HepG2 (cell line): ENCODE results near the gene MYO16. TPM values are rescaled to one million over a fixed set of nuclear protein-coding genes. Genes with fewer than 3 reads are reported as not detected.

ENCODE experiments used
- ATAC-seq: fragments of 200-7000 bp; cut with Tn5 transposase; 3 replicates; pipeline ENCODE4 v1.9.1; 2020; ENCODE audit warnings: mild to moderate bottlenecking, moderate library complexity
- BruUV-seq: library from RNA; stranded (reverse); fragments of 400-500 nt; replicated peaks from 2 replicates; lab custom pipeline; 2021; lab: Mats Ljungman, UMichigan
- CTCF ChIA-PET: fragments of 300-600 bp; formaldehyde crosslinking; extraction: SDS; loops from one replicate; lab custom pipeline; 2021; ENCODE audit warnings: low total read pairs, inconsistent platforms, low intra/inter-chr PET ratio; lab: Yijun Ruan, JAX
- POLR2A ChIA-PET: fragments of 350-600 bp; sonication (Branson Sonifier 250); formaldehyde crosslinking; loops from one replicate; lab custom pipeline; 2020; ENCODE audit warnings: antibody characterized with exemption, inconsistent platforms; lab: Yijun Ruan, JAX
- DNase-seq: peaks from one replicate; pipeline ENCODE4 v3.0.0-alpha.2; 2015; ENCODE audit warnings: low spot score
- FAIRE-seq: peaks from 3 replicates; lab custom pipeline; 2011; peaks lifted over from hg19 to GRCh38; lab: Jason Lieb, UNC
- H2AFZ ChIP-seq: one replicate; pipeline ENCODE4 v1.6.1; 2011; ENCODE audit warnings: low read length, inconsistent platforms
- H3K27ac ChIP-seq: fragments of 300-600 bp; 3 replicates; pipeline ENCODE4 v1.8.0; 2011; ENCODE audit warnings: mixed run types, mild to moderate bottlenecking, mixed read lengths, low read length, inconsistent platforms; ENCODE audit not compliant: insufficient read depth; ENCODE audit errors: extremely low read length
- H3K27me3 ChIP-seq, 2 experiments: fragments of 200-600 bp in 1 of 2; 2 replicates in 1 of 2; 3 replicates in 1 of 2; pipeline versions ENCODE4 v1.6.0 to v1.8.0; 2011; ENCODE audit warnings: low read length in 2 of 2, mild to moderate bottlenecking in 2 of 2, moderate library complexity in 2 of 2, inconsistent platforms in 1 of 2; ENCODE audit not compliant: insufficient read depth in 2 of 2, control insufficient read depth in 1 of 2
- H3K36me3 ChIP-seq, 2 experiments: fragments of 200-600 bp in 1 of 2; replicated peaks in 1 of 2; 2 replicates in 1 of 2; 3 replicates in 1 of 2; pipeline versions ENCODE4 v1.5.1 to v1.8.0; 2011; ENCODE audit warnings: low read length in 2 of 2, inconsistent platforms in 1 of 2; ENCODE audit not compliant: insufficient read depth in 2 of 2, control insufficient read depth in 1 of 2
- H3K4me1 ChIP-seq: 2 replicates; pipeline ENCODE4 v1.5.1; 2012; ENCODE audit warnings: low read length, inconsistent platforms; ENCODE audit not compliant: insufficient read depth
- H3K4me2 ChIP-seq: 2 replicates; pipeline ENCODE4 v1.6.0; 2011; ENCODE audit warnings: low read depth, low read length, inconsistent platforms
- H3K4me3 ChIP-seq, 3 experiments: fragments of 200-600 bp in 1 of 3; sonication (generic), shearing (Covaris generic) in 1 of 3; replicated peaks in 1 of 3; 2 replicates each; pipeline ENCODE4 v1.5.1; 2011 to 2016; ENCODE audit warnings: low read length in 3 of 3, inconsistent platforms in 2 of 3, low read depth in 2 of 3, mild to moderate bottlenecking in 2 of 3, control low read depth in 1 of 3, mixed read lengths in 1 of 3; ENCODE audit not compliant: insufficient read depth in 1 of 3
- H3K79me2 ChIP-seq: one replicate; pipeline ENCODE4 v1.6.1; 2011; ENCODE audit warnings: low read length, inconsistent platforms; ENCODE audit not compliant: insufficient read depth
- H3K9ac ChIP-seq: 2 replicates; pipeline ENCODE4 v1.6.0; 2011; ENCODE audit warnings: mild to moderate bottlenecking, low read depth, low read length, inconsistent platforms; ENCODE audit not compliant: insufficient read depth
- H3K9me3 ChIP-seq: 2 replicates; pipeline ENCODE4 v1.5.1; 2012; ENCODE audit warnings: mild to moderate bottlenecking, low read length
- H4K20me1 ChIP-seq: 2 replicates; pipeline ENCODE4 v1.6.0; 2011; ENCODE audit warnings: inconsistent platforms, mild to moderate bottlenecking, low read length, moderate library complexity; ENCODE audit not compliant: insufficient read depth
- KMT2B ChIP-seq: IDR thresholded peaks from 2 replicates; pipeline ENCODE4 v1.6.1; 2016; ENCODE audit warnings: missing genetic modification reagents, missing compliant biosample characterization
- MXI1 ChIP-seq: IDR thresholded peaks from 3 replicates; pipeline ENCODE4 v1.6.1; 2012; ENCODE audit warnings: low read depth, low read length, inconsistent platforms, borderline replicate concordance
- NR3C1 ChIP-seq: sonication (generic); formaldehyde crosslinking; IDR thresholded peaks from 2 replicates; pipeline ENCODE4 v1.4.0; 2020; ENCODE audit warnings: missing genetic modification reagents
- REL ChIP-seq: sonication (generic); formaldehyde crosslinking; conservative IDR thresholded peaks from 2 replicates; pipeline ENCODE4 v1.8.0; 2022; ENCODE audit warnings: mild to moderate bottlenecking, missing genetic modification reagents, moderate library complexity
- RORA ChIP-seq: sonication (generic); formaldehyde crosslinking; IDR thresholded peaks from 2 replicates; pipeline ENCODE4 v1.5.0; 2020; ENCODE audit warnings: mild to moderate bottlenecking, missing genetic modification reagents, moderate library complexity
- SNAPC4 ChIP-seq: sonication (generic); formaldehyde crosslinking; IDR thresholded peaks from 2 replicates; pipeline ENCODE4 v1.4.0; 2020; ENCODE audit warnings: mild to moderate bottlenecking, missing genetic modification reagents
- ZNF496 ChIP-seq: sonication (generic); formaldehyde crosslinking; IDR thresholded peaks from 2 replicates; pipeline ENCODE4 v1.8.1; 2023; ENCODE audit warnings: mild to moderate bottlenecking, moderate library complexity, missing genetic modification reagents; ENCODE audit not compliant: insufficient replicate concordance
- ZSCAN30 ChIP-seq: sonication (generic); formaldehyde crosslinking; IDR thresholded peaks from 2 replicates; pipeline ENCODE4 v1.5.0; 2020; ENCODE audit warnings: mild to moderate bottlenecking, missing genetic modification reagents
- WGBS: methylation state at CpG from one replicate; pipeline ENCODE4 v1.1.6; 2017; ENCODE audit warnings: low lambda C conversion rate; 5-methylcytosine and 5-hydroxymethylcytosine counted together
- in situ Hi-C: cut with HindIII; loops from 2 replicates; pipeline ENCODE4 v1.10.0; 2017; ENCODE audit warnings: low pct_unique_long_range_greater_than_20kb; ENCODE audit not compliant: extremely low pct_ligation_motif_present
- intact Hi-C: fragments of 100-400 bp; cut with micrococcal nuclease; formaldehyde crosslinking; loops from one replicate; pipeline ENCODE4 v1.10.0; 2022; ENCODE audit not compliant: unreplicated experiment
- polyA plus RNA-seq, 8 experiments: library from polyadenylated mRNA; depleted of rRNA in 3 of 8; stranded (reverse) in 7 of 8; unstranded in 1 of 8; fragments of >200 nt; fragmentation: Illumina TruSeq in 4 of 8; extraction: Trizol in 4 of 8; gene quantifications; 2 replicates each; pipeline versions ENCODE4 v1.2.1 to v1.2.3, GENCODE V29; 2011 to 2016; ENCODE audit warnings: low read depth in 4 of 8, missing spikeins in 1 of 8, mixed read lengths in 1 of 8; ENCODE audit not compliant: insufficient read depth in 1 of 8
- total RNA-seq, 5 experiments: library from RNA; depleted of rRNA; stranded (reverse); fragments of >200 nt; fragmentation: Illumina TruSeq; extraction: Trizol; gene quantifications; 2 replicates each; pipeline ENCODE4 v1.2.3, GENCODE V29; 2016; ENCODE audit warnings: low read depth in 1 of 5
- TF ChIP-seq, protein P1 (sequence below): sonication (generic); formaldehyde crosslinking; IDR thresholded peaks from 2 replicates; pipeline ENCODE4 v1.4.0; 2020; ENCODE audit warnings: missing genetic modification reagents
- TF ChIP-seq, protein P2 (sequence below): fragments of 450-650 bp; IDR thresholded peaks from 2 replicates; pipeline ENCODE4 v1.6.1; 2016

The MYO16 gene
- total and polyA plus RNA-seq, 2 of the 13 experiments (the other 11 are each of a cell fraction or from before 2014, with no cell fraction given), result not detected

DNA sequence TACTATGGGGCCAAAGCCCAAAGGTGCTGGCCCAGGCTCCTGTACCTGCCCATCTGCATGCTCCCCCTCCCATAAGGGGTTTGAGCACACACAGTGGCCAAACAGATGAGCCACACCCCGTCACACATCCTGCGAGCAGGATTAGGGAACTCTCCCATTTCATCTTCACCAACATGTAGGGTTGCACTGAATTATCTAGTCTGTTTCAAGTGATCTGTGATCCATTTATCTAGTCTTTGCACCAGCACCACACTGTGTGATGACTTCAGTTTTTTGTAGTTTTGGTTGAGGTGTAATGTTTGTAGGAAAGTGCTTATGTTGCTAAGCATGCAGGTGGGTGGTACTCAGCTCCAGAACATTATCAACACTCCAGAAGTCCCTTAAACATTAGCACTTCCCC, 249.3 kb downstream of the MYO16 start (continued):
- TF ChIP-seq, protein P1, sequence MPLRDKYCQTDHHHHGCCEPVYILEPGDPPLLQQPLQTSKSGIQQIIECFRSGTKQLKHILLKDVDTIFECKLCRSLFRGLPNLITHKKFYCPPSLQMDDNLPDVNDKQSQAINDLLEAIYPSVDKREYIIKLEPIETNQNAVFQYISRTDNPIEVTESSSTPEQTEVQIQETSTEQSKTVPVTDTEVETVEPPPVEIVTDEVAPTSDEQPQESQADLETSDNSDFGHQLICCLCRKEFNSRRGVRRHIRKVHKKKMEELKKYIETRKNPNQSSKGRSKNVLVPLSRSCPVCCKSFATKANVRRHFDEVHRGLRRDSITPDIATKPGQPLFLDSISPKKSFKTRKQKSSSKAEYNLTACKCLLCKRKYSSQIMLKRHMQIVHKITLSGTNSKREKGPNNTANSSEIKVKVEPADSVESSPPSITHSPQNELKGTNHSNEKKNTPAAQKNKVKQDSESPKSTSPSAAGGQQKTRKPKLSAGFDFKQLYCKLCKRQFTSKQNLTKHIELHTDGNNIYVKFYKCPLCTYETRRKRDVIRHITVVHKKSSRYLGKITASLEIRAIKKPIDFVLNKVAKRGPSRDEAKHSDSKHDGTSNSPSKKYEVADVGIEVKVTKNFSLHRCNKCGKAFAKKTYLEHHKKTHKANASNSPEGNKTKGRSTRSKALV (CRISPR knock-in tag), result no peak
- TF ChIP-seq, all 625 proteins: peak for 0

DNA sequence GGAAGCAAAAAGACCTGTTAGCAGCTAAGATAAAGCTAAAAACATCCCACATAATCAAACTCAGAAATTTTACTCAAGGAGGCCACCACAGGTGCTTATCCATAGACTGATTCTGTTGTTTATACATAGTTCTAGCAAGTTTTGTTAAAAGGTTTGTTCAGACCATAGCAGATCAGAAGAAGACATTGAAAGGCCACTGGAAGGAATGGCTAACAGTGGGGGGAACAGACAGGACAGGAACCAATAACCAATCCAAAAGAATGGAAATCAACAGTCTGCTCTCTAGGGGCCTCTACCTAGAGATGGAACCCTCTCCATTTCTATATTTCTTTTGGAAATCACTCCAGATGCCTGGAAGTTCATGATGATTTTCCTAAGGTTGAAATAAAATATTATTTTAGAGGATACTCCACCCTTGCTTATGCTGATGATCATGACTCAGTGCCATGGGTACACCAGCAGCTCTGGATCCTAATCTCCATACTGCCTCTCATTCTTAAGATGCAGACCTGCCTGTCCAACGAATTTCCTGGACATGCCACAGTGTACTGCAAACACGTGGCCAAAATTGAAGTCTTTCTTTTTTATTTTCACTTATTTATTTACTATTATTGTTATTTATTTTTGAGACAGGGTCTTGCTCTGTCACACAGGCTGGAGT, 260.0 kb downstream of the MYO16 start:
- FAIRE-seq, result no peak
- Histone ChIP-seq H3K4me3 (no peak overlapping the region), H3K27ac (no peak overlapping the region), H3K4me1 (no peaks in the 10 kb centered on the region), H3K4me2 (no peak overlapping the region), H3K36me3 (no peaks in the 10 kb centered on the region), H4K20me1 (no peaks in the 10 kb centered on the region), H3K9me3 (no peaks in the 10 kb centered on the region), H3K27me3 (no peaks in the 10 kb centered on the region), H2AFZ (no peak overlapping the region), H3K79me2 (no peaks in the 10 kb centered on the region), H3K9ac (no peak overlapping the region)
- no TSS peak for BruUV-seq
- ChIA-PET POLR2A (no interaction called here), CTCF (no interaction called here)
- 2% methylated on average over 2 of the region's 2 CpGs for WGBS
- ATAC-seq, result no peak
- no peak for DNase-seq
- intact Hi-C loops, result no loop called here
- TF ChIP-seq, protein P2, sequence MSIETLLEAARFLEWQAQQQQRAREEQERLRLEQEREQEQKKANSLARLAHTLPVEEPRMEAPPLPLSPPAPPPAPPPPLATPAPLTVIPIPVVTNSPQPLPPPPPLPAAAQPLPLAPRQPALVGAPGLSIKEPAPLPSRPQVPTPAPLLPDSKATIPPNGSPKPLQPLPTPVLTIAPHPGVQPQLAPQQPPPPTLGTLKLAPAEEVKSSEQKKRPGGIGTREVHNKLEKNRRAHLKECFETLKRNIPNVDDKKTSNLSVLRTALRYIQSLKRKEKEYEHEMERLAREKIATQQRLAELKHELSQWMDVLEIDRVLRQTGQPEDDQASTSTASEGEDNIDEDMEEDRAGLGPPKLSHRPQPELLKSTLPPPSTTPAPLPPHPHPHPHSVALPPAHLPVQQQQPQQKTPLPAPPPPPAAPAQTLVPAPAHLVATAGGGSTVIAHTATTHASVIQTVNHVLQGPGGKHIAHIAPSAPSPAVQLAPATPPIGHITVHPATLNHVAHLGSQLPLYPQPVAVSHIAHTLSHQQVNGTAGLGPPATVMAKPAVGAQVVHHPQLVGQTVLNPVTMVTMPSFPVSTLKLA, result peak; percentile 37; the same call in 1 of the 2 replicates
- TF ChIP-seq ZNF496 (CRISPR knock-in tag) (no peak), KMT2B (no peak), RORA (CRISPR knock-in tag) (no peak), SNAPC4 (CRISPR knock-in tag) (no peak), REL (CRISPR knock-in tag) (no peak), MXI1 (no peak), NR3C1 (no peak), ZSCAN30 (no peak)
- in situ Hi-C loops, result no loop called here
